ELF-1 (cell line): ENCODE measurements around the gene MARCHF11.

Experiments used
- DNase-seq: peaks from one replicate; pipeline ENCODE4 v3.0.0-alpha.2; 2016; ENCODE audit warnings: low read depth, low spot score

The MARCHF11 gene, protein sequence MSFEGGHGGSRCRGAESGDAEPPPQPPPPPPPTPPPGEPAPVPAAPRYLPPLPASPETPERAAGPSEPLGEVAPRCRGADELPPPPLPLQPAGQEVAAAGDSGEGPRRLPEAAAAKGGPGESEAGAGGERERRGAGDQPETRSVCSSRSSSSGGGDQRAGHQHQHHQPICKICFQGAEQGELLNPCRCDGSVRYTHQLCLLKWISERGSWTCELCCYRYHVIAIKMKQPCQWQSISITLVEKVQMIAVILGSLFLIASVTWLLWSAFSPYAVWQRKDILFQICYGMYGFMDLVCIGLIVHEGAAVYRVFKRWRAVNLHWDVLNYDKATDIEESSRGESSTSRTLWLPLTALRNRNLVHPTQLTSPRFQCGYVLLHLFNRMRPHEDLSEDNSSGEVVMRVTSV

GRCh38 chr5:16179511-16179935, at the start of gene MARCHF11:
Gene MARCHF11 (minus strand): TSS chr5:16179791. CDS start chr5:16179575, 216 bp downstream.
- peak; percentile 1 for DNase-seq

DNA sequence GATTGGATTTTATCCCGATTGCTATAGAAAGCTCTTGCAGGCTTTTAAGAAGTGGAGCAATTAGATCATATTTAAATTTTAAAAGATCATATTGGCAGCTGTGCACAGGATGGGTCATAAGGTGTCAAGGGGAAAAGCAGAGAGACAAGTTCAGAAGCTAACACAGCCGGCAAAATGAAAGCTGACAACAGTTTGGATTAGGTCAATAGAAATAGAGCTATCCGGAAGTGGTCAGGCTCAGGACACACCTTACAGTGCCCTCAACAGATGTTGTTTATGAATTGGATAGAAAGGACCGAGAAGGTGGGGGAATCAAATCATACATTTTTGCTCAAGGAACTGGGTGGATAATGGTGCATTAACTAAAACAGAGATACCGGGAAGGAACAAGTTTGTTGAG, 46.3 kb upstream of the MARCHF11 start:
- no peak for DNase-seq

GRCh38 chr5:16192311-16192710, 12.7 kb upstream of the MARCHF11 start:
- no peak for DNase-seq

DNA sequence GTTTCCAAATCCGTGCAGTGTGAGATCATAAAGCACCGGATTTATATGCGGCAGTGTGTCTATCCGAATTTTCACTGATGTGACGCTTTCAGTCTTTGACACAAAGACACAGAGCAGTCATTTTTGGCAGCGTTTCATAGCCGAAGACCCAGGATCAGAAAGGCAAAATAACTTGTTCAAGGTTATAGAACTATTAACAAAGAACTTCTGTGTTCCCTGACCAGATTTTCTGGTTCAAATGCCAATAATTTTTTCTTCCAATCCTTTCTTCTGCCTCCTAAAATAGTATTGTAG, 1.1 kb upstream of the MARCHF11 start:
- DNase-seq, result no peak

- peak; percentile 39 for DNase-seq
These were observed 571 bp upstream of the MARCHF11 start for GRCh38 chr5:16179936-16180788.

DNA sequence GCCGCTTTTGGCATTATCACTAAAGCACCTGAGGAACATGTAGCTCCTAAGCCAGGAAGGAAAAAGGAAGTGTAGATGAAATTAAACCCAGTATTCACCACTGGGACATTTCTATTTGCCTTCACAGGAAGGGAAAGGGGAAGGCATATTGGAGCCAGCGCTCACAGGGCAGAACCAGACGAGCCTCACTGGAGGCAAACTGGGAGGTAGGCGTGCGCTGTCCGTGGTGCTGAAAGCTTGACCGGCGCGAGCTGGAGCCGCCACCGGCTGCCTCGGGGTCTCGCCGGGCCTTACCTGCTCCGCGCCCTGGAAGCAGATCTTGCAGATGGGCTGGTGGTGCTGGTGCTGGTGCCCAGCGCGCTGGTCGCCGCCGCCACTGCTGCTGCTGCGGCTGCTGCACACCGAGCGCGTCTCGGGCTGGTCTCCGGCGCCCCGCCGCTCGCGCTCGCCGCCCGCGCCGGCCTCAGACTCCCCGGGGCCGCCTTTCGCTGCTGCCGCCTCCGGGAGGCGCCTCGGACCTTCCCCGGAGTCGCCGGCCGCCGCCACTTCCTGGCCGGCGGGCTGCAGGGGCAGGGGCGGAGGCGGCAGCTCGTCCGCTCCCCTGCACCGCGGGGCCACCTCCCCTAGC, 732 bp downstream of the MARCHF11 start:
- DNase-seq, result peak; percentile 96

DNA sequence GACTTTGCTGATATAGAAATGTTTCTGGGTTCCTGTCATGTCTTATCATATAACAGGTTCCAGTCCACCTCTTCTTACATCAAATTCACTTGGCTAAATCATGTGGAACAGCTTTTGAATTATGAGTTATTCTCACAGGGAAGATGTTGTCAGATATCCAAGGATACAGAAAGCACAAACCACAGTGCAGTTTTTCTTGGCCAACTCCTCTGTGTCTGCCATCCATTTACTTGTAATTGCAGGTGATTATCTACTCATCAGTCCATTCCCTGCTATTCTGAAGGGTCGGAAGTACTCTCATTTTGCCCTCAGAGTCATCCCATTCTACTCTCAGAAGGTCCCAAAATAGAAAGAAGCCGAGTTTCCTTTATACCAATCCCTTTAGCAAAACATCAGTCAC, 10.0 kb downstream of the MARCHF11 start:
- no peak for DNase-seq

GRCh38 chr5:16160706-16161105, 18.9 kb downstream of the MARCHF11 start:
- peak; percentile 65 for DNase-seq

- DNase-seq, result no peak
These were observed 20.0 kb downstream of the MARCHF11 start for GRCh38 chr5:16159636-16160035.

- DNase-seq, result no peak
These were observed 23.4 kb downstream of the MARCHF11 start for GRCh38 chr5:16156152-16156551.

GRCh38 chr5:16152601-16153568, 26.7 kb downstream of the MARCHF11 start:
- peak; percentile 8 for DNase-seq

DNA sequence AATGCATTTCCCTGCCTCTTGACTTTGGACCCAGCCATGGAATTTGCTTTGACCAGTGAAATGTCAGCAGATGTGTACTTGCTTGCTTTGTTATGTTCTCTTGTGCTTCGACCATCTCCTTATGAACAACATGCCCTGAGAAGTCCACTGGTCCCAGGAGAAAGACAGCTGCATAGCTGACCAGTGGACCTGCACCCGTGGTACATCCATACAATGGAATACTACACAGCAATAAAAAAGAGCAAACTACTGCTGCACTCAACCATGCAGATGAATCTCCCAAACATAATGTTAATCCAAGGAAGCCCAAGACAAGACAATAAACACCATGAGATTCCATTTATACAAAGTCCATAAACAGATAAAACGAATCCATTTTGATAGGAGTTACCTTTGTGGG, 30.0 kb downstream of the MARCHF11 start:
- no peak for DNase-seq

DNA sequence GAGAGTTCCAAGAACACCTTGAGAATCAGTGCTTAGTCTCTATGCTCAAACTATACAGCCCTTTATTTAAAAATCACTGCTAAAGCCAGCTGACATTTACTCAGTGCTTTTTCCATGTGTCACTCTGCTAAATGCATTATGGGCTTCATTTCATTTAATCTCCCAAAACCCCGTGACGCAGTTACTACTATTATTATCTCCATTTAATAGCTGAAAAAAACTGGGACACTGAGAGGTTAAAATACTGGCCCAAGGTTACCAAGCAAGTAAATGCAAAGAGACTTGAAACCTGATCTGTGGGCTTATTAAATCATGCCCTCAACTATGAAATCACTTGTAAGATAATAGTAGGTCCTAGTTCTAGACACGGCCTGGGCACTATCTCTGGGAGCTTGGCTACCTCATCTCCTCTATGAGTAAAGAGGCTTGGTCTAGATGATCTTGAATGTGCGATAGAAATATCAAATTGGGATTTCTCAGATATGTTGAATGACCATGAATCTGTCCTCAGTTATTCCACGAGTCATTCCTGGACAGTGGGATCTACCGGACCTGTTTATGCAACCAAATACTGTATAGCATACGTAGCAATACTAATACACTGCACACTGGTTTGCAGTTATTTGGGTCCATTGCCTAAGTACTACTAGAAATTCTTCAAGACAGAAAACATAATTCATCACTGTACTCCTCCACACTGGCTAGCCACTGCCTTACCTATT, 32.3 kb downstream of the MARCHF11 start:
- no peak for DNase-seq

GRCh38 chr5:16144416-16144815, 35.2 kb downstream of the MARCHF11 start:
- no peak for DNase-seq

- DNase-seq, result no peak
These were observed 36.1 kb downstream of the MARCHF11 start for GRCh38 chr5:16143361-16144049.

- DNase-seq, result no peak
These were observed 38.6 kb downstream of the MARCHF11 start for GRCh38 chr5:16140944-16141343.

DNA sequence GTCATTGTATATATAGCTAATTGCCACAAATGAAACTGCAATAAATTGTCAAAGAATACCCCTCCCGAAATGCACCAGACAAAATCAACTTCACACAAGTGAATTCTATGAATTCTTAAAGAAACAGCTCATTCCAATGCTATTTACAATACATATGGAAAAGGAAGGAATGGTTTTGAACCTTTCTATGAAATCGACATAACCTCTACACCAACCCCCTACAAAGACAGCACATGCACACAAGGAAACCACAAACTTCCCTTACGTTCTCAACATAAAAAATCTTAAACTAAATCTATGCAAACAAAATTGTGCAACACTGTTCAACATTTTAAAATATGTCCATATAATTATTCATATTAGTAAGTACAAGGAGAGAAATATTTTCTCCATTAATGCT, 39.2 kb downstream of the MARCHF11 start:
- DNase-seq, result no peak

DNA sequence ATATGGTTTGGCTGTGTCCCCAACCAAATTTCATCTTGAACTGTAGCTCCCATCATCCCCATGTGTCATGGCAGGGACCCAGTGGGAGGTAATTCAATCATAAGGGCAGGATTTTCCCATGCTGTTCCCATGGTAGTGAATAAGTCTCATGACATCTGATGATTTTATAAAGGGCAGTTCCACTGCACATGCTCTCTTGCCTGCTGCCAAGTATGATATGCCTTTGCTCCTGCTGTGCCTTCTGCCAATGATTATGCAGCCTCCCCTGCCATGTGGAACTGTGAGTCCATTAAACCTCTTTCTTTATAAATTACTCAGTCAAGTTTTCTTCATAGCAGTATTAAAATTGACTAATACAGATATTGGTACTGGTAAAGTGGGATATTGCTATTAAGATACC, 42.4 kb downstream of the MARCHF11 start:
- DNase-seq, result no peak

DNA sequence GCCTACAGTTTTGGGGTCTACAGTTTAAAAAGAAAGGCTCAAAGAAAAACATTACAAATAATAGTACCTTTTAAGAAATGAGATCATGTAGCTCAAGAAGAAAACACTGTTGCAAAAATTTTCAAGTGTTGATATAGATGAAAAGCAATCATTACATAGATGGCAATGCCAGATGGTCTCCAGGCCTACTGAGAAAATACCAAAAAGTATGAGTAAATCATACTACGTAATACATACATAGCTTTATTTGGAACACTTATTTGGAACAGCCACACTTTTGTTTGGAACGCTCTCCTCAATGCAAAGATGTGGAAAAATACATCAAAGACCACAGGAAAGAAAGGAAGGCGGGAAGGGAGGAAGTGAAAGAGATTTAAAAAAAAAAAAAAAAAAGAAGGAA, 44.1 kb downstream of the MARCHF11 start:
- DNase-seq, result no peak

DNA sequence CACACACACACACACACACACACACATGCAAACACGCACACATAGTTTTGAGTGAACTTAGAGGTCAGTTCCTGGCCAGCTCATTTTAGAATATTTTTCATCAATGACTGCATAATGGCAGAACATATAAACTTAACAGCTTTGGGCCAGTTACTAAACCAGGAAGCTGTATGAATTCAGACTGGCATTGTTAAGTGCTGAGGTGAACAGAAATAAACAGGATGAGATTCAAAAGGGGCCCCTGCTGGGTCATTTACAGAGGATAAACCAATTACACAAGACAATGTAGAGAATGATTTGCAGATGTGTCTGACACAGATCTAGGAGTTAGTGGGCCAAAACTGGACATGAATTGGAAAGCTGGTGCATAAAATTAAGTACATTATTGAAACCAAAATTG, 44.6 kb downstream of the MARCHF11 start:
- DNase-seq, result no peak
